Measurements from ENCODE around the gene BLACAT1. TPM values are rescaled to one million over a fixed set of nuclear protein-coding genes. Genes with fewer than 3 reads are reported as not detected.
A peak's percentile ranks its signal among the peaks of the same experiment; 100 is the strongest.

Gene BLACAT1
- total and polyA plus RNA-seq, 9 of the 15 experiments (the other 6 are each of a cell fraction or from before 2014, with no cell fraction given) = 0.10 to 5.9 (median 0.73) TPM

DNA sequence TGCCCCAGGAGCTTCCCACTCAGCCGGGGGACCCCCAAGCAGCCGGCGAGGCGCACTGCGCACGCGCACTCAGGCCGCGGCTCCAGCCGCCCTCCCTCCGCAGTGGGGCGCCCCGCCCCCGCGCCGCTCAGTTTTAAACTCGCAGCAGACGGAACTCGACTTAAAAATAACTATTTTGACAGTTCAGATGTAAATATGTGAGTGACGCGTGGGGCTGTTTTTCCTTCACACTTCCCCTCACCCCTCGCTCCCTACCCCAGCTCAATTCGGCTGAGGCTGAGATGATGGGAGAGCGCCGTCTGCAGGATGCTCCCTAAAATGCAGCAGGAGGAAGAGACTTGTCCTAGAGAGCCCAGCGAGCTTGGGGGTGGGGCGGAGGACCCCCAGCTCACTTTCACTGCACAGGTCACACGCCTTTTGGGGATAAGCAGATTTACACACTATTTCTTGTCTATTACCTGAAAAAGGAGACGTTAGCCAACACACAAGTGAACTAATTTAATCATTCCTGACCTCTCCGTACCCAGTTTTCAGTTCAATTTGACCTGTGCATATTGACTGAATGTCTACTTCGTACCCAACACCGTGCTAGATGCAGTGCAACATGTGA is 25.0 kb downstream of the BLACAT1 start (continued):
- TF ChIP-seq LEF1 (IDR thresholded peaks at IDR 0.05) = no peak
- TF ChIP-seq CREBBP (IDR thresholded peaks at IDR 0.05; ENCODE audit: low read depth, low read length) = no peak
- TF ChIP-seq SIN3A (IDR thresholded peaks at IDR 0.05; ENCODE audit: borderline replicate concordance in 2 of 2, control insufficient read depth in 1 of 2, low read depth in 2 of 2, low read length in 2 of 2) = no peak
- no peak for TF ChIP-seq ATF2 (CRISPR knock-in tag; IDR thresholded peaks at IDR 0.05)
- TF ChIP-seq, protein P1, sequence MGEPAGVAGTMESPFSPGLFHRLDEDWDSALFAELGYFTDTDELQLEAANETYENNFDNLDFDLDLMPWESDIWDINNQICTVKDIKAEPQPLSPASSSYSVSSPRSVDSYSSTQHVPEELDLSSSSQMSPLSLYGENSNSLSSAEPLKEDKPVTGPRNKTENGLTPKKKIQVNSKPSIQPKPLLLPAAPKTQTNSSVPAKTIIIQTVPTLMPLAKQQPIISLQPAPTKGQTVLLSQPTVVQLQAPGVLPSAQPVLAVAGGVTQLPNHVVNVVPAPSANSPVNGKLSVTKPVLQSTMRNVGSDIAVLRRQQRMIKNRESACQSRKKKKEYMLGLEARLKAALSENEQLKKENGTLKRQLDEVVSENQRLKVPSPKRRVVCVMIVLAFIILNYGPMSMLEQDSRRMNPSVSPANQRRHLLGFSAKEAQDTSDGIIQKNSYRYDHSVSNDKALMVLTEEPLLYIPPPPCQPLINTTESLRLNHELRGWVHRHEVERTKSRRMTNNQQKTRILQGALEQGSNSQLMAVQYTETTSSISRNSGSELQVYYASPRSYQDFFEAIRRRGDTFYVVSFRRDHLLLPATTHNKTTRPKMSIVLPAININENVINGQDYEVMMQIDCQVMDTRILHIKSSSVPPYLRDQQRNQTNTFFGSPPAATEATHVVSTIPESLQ (CRISPR knock-in tag; IDR thresholded peaks at IDR 0.05) = no peak
- peak; percentile 82 for TF ChIP-seq ARID2 (IDR thresholded peaks at IDR 0.05)
- no peak for TF ChIP-seq HDAC3 (IDR thresholded peaks at IDR 0.05; ENCODE audit: borderline replicate concordance, partially characterized antibody)
- TF ChIP-seq, protein P2, sequence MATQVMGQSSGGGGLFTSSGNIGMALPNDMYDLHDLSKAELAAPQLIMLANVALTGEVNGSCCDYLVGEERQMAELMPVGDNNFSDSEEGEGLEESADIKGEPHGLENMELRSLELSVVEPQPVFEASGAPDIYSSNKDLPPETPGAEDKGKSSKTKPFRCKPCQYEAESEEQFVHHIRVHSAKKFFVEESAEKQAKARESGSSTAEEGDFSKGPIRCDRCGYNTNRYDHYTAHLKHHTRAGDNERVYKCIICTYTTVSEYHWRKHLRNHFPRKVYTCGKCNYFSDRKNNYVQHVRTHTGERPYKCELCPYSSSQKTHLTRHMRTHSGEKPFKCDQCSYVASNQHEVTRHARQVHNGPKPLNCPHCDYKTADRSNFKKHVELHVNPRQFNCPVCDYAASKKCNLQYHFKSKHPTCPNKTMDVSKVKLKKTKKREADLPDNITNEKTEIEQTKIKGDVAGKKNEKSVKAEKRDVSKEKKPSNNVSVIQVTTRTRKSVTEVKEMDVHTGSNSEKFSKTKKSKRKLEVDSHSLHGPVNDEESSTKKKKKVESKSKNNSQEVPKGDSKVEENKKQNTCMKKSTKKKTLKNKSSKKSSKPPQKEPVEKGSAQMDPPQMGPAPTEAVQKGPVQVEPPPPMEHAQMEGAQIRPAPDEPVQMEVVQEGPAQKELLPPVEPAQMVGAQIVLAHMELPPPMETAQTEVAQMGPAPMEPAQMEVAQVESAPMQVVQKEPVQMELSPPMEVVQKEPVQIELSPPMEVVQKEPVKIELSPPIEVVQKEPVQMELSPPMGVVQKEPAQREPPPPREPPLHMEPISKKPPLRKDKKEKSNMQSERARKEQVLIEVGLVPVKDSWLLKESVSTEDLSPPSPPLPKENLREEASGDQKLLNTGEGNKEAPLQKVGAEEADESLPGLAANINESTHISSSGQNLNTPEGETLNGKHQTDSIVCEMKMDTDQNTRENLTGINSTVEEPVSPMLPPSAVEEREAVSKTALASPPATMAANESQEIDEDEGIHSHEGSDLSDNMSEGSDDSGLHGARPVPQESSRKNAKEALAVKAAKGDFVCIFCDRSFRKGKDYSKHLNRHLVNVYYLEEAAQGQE (IDR thresholded peaks at IDR 0.05; ENCODE audit: borderline replicate concordance) = peak; percentile 81
- TF ChIP-seq, protein P2 (CRISPR knock-in tag; IDR thresholded peaks at IDR 0.05; ENCODE audit: low read depth) = no peak
- no peak for TF ChIP-seq PHF21A (IDR thresholded peaks at IDR 0.05; ENCODE audit: borderline replicate concordance, low read depth)
- TF ChIP-seq MTA3 (IDR thresholded peaks at IDR 0.05; ENCODE audit: borderline replicate concordance) = peak; percentile 73; the same call in 1 of the 2 replicates
- TF ChIP-seq ATF7 (IDR thresholded peaks at IDR 0.05) = peak; percentile 63
- no peak for TF ChIP-seq RBM17 (IDR thresholded peaks at IDR 0.05; ENCODE audit: borderline replicate concordance, low read depth, low read length)
- peak; percentile 48; the same call in 1 of the 2 replicates for TF ChIP-seq SP1 (CRISPR knock-in tag; IDR thresholded peaks at IDR 0.05)
